ENCODE measurements around the gene SLC1A3. TPM values are rescaled to one million over a fixed set of nuclear protein-coding genes. Genes with fewer than 3 reads are reported as not detected.
"Not testable (repeated sequence)": the region's sequence is repeated elsewhere in the genome, so short reads cannot be mapped to it uniquely, and the experiment has no call there.

Gene SLC1A3
- polyA plus RNA-seq (ENCODE audit: insufficient read length in 4 of 4): 1 to 10 TPM; 1.9 to 4.7 (median 3.6) TPM

GRCh38 chr5:36606428-36607113 lies at the start of gene SLC1A3:
TSS of gene SLC1A3 (plus strand) at chr5:36606606. CDS start at chr5:36608424, 1,818 bp downstream.
- DNase-seq (ENCODE audit: low read depth in 4 of 4, low spot score in 3 of 4): peak in 3 of 4 donors; percentile 35 to 58 (median 41)

GRCh38 chr5:36558641-36559040 lies 47.8 kb upstream of the SLC1A3 start:
- no peak for DNase-seq (ENCODE audit: low read depth in 4 of 4, low spot score in 3 of 4)

DNA sequence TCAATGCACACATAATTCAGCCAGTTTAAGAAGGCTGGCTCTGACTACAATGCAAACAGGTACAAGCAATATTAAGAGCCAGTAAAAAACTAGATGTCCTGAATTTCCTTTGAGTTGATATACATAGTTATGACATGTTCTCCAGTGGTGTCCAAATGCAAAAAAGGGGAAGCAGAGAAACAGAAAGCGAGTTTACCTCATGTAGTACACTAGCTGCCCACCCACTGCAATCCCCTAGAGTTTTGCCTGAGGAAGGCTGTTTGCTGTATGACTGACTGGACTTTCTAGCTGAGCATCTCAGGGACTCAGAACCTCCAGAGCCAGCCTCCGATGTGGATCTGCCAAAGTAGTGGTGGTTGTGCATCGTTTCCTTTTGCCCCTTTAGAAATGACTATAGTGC lies 44.8 kb upstream of the SLC1A3 start:
- DNase-seq (ENCODE audit: low read depth in 4 of 4, low spot score in 3 of 4): no peak

GRCh38 chr5:36569491-36569890 lies 36.9 kb upstream of the SLC1A3 start:
- DNase-seq (ENCODE audit: low read depth in 4 of 4, low spot score in 3 of 4): no peak

DNA sequence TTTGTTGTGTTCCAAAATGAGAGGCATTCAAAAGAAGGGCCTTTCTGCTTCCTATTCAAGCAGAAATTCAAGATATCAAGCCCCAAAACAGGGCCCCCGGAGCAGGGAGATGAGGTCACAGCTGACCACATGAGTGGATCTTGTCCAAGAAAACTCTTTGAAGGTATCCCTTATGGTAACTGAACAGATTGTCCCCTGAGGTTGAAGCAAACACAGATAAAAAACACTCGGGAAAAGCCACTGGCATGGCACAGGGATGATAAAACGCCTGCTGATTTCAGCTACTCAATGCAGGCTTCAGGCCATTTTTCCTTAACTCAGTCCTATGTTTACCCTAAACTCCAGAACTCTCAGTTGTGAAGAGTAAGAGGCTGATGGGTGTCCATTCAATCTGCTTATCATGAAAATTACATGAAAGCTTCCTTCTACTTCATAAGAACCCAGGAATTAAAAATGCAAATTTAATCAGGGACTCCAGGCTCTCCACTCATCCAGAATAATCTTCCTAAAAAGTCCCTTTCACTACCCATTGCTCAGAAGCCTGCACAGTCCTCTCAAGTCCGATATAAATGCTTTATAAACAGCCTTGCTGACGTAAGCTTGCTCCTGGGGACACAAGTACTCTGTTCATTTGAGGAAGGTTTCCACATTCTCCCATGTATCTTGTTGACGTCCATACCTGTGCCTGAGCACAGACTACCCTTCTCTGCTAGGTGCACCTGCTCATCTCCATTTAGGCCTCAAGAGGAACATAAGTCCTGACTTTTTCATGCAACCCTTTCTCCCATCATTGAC lies 35.9 kb upstream of the SLC1A3 start:
- DNase-seq (ENCODE audit: low read depth in 4 of 4, low spot score in 3 of 4): no peak

- no peak for DNase-seq (ENCODE audit: low read depth in 4 of 4, low spot score in 3 of 4)
Measured at GRCh38 chr5:36571401-36572042, 34.9 kb upstream of the SLC1A3 start.

DNA sequence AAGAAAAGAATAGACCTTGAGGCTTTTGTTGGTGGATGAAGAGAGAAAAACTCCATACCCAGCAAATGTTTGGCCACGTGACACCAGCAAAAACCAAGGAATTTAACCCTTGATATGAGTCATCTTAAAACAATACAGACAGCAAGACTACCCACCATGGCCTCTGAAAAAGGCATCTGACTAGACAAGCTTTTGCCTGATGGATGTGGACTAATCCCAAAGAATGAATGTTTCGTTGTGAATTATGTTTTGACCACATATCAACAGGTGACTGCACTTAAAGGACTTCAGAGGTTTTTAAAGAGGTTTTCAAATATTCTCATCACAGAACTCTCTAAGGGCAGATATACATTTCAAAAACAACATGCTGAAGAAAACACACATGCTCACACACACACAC lies 33.0 kb upstream of the SLC1A3 start:
- DNase-seq (ENCODE audit: low read depth in 4 of 4, low spot score in 3 of 4): no peak

DNA sequence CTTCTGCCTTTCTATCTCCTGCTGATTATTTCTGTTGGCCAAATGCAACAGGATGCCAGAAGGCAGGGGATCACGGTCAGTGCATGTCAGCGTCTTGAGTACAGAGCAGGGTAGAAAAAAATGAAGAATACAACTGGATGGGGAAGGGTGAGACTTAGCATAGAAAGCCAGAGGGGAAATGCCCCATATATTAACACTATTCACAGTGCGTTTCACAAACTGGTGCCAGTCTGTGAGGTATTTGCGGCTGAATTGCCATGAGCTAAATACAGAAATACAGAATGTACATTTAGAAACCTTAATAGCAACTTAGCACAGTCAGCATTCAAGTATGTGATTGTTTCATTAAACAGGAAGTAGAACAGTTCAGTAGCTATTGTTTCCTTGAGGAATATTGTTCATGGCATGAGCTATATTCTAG lies 31.0 kb upstream of the SLC1A3 start:
- no peak for DNase-seq (ENCODE audit: low read depth in 4 of 4, low spot score in 3 of 4)

DNA sequence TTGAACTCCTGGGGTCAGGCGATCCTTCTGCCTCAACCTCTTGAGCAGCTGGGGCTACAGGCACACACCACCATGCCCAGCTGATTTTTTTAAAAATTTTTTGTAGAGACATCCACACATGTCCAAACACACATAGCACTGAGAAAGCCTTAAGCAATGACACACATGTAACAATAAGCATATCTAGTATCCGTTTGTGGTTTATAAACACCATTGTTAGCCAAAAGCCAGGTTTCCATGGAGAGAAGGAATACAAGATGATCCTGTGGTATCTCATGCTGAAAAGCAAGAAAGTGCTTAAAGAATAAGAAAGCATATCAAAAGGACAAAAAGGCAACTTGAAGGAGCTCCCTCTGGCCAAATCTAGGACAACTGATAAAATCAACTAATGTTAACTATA lies 29.7 kb upstream of the SLC1A3 start:
- DNase-seq (ENCODE audit: low read depth in 4 of 4, low spot score in 3 of 4): no peak

DNA sequence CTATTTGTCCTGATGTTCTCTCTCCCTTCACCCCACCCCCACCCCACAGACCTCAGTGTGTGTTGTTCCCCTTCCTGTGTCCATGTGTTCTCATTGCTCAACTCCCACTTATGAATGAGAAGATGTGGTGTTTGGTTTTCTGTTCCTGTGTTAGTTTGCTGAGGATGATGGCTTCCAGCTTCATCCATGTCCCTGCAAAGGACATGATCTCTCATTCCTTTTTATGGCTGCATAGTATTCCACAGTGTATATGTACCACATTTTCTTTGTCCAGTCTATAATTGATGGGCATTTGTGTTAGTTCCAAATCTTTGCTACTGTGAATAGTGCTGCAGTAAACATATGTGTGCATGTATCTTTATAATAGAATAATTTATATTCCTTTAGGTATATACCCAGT lies 26.5 kb upstream of the SLC1A3 start:
- not testable (repeated sequence) for DNase-seq (ENCODE audit: low read depth in 4 of 4, low spot score in 3 of 4)

DNA sequence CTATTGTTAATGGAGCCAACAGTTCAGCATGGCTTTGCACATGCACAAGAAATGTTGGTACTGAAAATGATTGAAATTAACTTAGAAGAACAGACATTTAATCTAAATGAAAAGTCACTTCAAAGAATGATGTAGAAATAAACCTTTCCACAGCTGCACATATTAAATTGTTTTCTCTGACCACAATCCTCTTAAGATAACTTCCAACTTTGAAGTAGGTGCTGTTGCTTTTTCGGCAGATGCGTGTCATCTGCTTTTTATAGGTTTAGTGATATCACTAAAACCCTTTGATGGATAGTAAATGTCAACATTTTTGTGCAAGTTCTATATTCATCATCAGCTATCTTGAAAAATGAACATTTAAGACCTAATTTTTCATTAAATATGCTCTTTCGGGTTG lies 25.3 kb upstream of the SLC1A3 start:
- DNase-seq (ENCODE audit: low read depth in 4 of 4, low spot score in 3 of 4): no peak

DNA sequence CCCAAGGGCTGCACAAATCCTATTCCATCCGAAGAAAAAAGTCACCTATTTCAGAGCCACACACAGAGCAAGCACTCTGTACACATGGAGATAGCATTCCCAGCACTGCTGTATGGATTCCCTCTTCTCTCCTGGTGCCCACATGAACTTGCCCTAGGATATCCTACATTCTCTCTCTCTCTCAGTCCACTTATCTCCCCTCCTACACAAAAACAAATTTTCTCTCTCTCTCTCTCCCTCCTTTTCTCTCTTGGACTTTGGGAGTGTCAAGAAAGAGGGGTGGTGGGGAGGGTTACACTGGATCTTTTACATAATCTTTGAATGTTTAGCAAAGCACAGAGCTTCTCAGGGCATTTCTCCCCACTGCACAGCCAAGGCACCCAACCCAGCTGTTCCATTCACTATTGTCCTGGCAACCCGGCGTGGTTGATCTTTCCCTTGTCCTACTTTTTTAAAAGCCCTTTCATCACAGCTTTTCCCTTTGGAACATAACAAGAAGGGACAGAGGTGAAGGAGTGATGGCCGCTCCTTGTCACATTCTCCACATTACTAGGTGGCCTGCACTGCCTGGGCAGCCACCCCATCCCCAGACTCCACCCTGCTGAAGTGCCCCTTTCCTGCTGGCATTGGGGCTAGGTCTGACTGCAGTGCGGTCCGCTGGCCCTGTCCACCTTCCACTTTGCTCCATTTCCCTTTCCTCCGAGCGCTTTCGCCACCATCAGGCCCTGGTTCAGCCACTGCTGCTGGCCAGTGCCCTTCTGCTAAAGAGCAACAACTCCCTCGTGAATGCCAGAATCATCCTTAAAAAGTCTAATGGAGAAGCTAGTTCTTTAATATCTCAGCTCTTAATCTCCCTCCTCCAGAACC lies 22.2 kb upstream of the SLC1A3 start:
- no peak for DNase-seq (ENCODE audit: low read depth in 4 of 4, low spot score in 3 of 4)

DNA sequence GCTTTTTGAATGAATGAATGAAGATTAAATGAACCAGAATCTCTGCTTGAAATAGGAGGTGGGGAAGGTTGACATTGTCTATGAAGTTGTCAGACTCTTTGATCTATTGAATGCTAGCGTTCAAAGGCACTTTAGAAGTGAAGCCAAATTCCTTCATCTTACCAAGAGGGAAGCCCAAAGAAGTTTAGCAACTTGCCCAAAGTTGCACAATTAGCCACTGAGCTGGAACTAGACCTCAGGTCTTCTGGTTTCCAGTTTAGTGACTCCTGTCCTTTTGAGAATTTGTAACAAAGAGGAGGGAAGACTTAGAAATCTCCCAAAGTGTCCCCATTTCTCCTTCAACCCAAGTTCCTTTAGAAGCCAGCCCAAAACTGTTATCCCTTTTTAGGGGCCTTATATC lies 20.7 kb upstream of the SLC1A3 start:
- DNase-seq (ENCODE audit: low read depth in 4 of 4, low spot score in 3 of 4): no peak

GRCh38 chr5:36587354-36587753 lies 19.1 kb upstream of the SLC1A3 start:
- DNase-seq (ENCODE audit: low read depth in 4 of 4, low spot score in 3 of 4): no peak

DNA sequence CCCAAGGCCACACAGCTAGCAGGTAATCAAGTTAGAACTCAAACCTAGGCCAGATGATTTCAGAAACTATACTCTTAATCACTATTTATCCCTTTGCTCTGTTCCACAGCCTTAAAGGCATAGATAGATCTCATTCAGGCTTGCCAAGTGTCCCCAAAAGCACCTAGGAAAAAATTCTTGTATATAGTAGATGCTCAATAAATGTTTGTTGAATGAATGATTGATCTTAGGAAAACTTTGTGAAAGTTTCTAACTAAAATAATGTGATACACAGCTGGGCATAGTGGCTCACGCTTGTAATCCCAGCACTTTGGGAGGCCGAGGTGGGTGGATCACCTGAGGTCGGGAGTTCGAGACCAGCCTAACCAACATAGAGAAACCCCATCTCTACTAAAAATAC lies 16.7 kb upstream of the SLC1A3 start:
- DNase-seq (ENCODE audit: low read depth in 4 of 4, low spot score in 3 of 4): not testable (repeated sequence)

DNA sequence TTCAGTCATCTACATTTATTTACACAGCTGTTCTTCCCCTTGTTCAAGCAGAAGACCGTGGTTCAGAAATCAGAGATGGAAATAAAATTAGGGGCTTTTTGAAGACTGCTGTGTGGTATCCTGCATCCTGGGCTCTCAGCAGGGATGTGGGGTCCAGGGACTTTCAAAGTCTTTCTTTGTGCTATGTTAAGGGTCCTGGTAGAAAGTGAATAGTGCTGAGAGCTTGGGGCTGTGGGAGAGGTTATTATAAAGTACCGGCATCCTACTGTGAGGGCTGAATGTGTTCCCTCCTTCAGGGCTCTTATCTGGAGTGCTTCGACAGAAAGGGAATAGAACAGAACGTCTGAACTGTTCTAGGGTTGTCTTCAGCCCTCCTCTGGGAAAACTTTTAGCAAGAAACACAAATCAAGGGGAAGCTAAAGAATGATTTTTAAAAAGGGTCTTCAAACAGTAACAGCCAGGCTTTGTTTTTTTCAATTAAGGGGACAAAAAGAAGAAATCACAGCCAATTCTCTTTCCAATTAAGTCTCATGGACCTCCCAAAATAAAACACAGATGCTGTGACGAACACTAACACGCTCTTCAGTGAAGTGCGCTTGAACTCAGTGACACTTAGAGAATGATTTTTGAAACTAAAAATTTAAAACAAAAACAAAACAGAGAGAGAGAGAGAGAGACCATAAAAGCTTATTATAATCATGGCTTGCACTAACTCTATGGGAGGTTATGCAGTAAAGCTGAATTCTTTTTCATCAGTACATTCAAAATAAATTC lies 15.7 kb upstream of the SLC1A3 start:
- no peak for DNase-seq (ENCODE audit: low read depth in 4 of 4, low spot score in 3 of 4)

- DNase-seq (ENCODE audit: low read depth in 4 of 4, low spot score in 3 of 4): no peak
Measured at GRCh38 chr5:36593867-36594266, 12.5 kb upstream of the SLC1A3 start.

DNA sequence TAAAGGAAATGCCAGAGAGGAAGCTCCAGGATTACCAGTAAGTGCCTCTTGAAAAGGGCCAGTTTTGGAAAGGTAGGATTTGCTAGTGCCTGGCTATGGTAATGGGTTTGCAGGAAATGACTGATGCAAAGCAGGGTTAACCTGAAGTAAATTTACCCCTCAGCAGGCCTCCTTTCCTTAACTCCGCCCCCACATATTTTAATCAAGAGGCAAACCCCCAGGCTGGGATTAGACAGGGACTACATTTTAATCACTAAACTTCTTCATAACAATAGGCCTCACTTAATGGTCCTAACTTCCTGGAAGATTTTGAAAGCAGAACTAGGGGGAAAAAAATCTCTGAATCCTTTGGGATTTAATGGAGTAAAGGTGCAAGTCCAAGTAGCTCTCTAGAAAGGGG lies 10.2 kb upstream of the SLC1A3 start:
- DNase-seq (ENCODE audit: low read depth in 4 of 4, low spot score in 3 of 4): no peak

- DNase-seq (ENCODE audit: low read depth in 4 of 4, low spot score in 3 of 4): no peak
Measured at GRCh38 chr5:36596756-36597155, 9.7 kb upstream of the SLC1A3 start.

DNA sequence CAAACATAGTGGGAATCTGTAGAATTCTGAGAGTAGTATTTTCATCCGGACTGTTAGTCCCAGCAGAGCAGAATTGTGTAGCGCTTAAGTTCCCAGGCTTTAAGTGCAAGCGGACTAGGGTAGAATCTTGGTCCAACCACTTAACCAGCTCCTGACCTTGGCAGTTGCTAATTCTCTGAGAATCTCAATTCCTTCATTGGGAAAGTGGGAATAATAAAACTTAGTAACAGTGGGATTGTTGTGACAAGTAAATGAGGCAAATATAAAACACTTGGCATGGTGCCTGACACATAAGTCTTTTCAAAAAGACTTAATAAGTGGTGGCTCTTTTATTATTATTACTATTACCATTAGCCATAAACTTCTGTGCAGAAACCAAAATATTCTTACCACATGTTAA lies 8.4 kb upstream of the SLC1A3 start:
- no peak for DNase-seq (ENCODE audit: low read depth in 4 of 4, low spot score in 3 of 4)

Data from left renal pelvis (tissue), 4 donors.